GM18498 (cell line): ENCODE results near the gene HSD17B1.
"Not testable (repeated sequence)": the region's sequence is repeated elsewhere in the genome, so short reads cannot be mapped to it uniquely, and the experiment has no call there.

Experiments
- ATAC-seq: cut with Tn5 transposase; IDR thresholded peaks from one replicate; pipeline ENCODE4 v1.9.1; 2021; ENCODE audit warnings: mild to moderate bottlenecking, moderate library complexity; ENCODE audit not compliant: unreplicated experiment

The HSD17B1 gene

GRCh38 chr17:42522798-42523278, 29.9 kb upstream of the HSD17B1 start:
- no peak for ATAC-seq

DNA sequence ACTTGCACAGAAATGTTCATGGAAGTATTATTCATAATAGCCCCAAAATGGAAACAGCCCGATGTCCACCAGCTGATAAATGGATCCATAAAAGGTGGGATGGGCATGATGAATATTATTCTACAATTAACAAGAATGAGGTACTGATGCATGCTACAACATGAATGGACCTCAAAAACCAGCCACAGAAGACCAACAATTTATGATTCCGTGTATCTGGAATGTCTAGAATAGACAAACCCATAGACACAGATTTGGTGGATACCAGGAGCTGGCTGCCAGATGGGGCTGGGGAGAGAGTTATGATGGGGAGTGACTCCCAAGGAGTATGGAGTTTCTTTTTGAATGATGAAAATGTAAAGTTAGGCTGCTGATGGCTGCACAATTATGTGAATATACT, 27.5 kb upstream of the HSD17B1 start:
- ATAC-seq, result no peak

DNA sequence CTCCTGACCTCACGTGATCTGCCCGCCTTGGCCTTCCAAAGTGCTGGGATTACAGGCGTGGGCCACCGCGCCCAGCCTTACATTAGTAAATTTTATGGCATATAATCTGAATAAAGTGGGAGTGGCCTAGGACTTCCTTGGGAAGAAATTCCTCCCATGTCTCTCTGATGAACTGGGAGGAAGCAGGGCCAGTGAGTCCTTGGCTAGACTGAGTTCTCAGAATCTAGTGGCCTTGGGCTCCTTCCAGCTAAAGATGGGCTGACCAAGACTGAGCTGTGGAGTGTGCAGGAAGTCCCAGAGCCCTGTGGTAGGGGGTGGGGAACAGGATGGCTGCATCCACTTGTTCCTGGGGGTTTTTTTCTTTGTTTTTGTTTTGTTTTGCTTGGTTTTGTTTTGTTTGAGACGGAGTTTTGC, 26.7 kb upstream of the HSD17B1 start:
- ATAC-seq, result no peak

GRCh38 chr17:42527932-42528331, 24.8 kb upstream of the HSD17B1 start:
- no peak for ATAC-seq

- ATAC-seq, result no peak
Measured at GRCh38 chr17:42529061-42529460, 23.7 kb upstream of the HSD17B1 start.

DNA sequence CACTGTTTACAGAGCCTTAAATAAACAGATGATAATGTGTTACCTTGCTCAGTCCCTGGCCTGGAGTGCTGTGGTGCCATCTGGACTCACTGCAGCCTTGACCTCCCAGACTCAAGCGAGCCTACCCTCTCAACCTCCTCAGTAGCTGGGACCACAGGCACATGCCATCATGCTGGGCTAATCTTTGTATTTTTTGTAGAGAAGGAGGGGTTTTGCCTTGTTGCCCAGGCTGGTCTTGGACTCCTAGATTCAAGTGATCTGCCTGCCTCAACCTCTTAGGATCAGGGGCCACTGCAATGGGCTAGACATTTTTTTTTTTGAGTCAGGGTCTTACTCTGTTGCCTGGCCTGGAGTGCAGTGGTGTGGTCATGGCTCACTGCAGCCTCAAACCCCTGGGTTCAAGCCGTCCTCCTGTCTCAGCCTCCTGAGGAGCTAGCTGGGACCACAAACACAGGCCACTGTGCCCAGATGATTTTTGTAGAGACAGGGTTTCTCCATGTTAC, 21.7 kb upstream of the HSD17B1 start:
- ATAC-seq, result no peak

DNA sequence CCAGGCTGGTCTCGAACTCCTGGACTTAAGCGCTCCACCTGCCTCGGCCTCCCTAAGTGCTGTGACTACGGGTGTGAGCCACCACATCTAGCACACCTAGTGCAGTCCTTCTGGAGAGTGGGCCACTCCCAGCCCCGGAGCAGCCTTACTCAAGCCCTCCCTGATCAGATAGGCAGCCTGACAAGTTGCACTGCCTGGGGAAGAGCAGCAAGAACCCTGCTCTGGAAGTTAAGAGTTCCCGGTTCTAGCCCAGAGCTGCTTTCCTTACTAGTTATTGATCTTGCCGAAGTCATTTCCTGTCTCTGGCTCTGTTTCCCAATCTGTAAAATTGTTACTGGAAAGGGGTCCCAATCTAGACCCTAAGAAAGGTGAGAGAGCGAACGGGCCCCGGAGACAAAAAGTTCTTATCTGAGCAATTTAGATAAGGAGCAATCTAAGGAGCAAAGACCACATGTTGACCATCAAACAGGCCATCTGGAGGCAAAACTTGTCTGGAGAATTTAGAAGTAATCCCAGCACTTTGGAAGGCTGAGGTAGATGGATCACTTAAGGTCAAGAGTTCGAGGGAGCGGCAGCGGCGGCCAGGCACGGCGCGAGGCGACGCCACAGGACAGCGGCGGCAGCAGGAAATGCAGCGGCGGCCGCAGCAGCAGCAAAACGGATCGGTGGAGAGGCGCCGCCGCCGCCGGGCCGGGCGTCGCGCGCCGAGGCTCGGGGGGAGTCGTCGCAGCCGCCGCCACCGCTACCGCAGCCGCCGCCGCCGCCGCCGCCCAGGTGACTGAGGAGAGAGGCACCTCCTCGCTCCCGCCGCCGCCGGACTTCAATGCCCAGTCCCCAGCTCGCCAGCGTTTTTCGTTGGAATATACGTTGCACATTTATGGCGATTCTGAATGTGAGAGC, 21.0 kb upstream of the HSD17B1 start:
- ATAC-seq, result no peak

DNA sequence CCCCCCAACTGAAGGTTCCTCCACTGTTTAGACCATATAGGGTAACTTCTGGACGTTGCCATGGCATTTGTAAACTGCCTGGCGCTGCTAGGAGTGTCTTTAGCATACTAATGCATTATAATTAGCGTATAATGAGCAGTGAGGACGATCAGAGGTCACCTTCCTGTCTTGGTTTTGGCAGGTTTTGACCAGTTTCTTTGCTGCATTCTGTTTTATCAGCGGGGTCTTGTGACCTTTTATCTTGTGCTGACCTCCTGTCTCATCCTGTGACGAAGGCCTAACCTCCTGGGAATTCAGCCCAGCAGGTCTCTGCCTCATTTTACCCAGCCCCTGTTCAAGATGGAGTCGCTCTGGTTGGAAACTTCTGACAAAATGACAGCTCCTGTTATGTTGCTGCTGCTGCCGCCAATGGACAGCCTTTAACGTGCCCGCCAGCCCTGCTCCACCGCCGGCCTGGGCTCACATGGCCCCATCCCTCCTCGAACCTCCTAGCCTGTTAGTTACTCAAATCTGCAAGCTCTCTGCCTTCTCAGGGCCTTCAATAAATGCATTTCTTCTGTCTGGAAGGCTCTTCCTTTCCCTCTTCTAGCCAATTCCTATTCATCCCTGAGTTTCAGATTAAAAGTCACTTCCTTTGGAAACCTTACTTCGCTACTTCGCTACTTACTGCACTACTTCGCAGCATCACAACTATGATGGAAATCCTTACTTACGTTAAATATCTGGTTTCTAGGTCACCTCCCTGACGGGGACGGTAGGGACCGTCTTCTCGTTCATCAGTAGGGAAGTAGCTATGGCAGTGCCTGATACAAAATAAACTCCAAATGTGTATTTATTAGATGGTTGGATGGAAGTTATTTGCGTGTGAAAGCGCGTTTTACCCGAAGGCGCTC, 17.3 kb upstream of the HSD17B1 start:
- peak; percentile 14 for ATAC-seq

DNA sequence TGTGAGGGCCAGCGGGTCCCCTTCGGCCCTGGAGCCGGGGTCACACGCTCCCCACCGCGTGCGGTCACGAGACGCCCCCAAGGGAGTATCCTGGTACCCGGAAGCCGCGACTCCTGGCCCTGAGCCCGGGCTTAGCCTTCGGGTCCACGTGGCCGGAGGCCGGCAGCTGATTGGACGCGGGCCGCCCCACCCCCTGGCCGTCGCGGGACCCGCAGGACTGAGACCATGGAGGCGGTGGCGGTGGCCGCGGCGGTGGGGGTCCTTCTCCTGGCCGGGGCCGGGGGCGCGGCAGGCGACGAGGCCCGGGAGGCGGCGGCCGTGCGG, 16.7 kb upstream of the HSD17B1 start, which contains the start of gene NAGLU:
NAGLU (plus strand) TSS at position 194 of the 324 bp plus-strand sequence; CDS start at position 226, 32 bp downstream.
- ATAC-seq, result peak; percentile 90

DNA sequence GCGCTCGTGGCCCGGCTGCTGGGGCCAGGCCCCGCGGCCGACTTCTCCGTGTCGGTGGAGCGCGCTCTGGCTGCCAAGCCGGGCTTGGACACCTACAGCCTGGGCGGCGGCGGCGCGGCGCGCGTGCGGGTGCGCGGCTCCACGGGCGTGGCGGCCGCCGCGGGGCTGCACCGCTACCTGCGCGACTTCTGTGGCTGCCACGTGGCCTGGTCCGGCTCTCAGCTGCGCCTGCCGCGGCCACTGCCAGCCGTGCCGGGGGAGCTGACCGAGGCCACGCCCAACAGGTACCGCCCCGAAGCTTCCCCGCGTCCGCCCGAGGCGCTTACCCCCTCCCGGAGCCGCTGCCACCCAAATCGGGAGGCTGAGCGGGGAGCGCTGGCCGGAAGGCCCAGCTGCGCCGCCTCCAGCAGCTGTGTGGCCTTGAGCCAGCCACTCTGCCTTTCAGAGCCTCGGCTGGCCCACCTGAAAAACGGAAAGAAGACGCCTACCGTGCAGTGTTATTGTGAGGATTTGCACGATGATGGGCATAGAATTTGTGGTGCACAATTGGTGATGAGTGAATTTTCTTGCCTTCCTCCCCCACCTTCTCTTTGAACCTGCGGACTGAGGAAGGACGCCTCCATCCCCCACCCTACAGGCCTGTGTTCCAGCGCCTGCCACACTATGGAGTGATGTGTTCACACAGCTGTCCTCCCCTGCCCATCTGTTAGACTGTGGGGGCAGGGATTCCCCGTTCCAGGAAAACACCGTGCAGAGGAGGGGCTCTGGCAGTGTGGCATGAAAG, 16.2 kb upstream of the HSD17B1 start:
- peak; percentile 69 for ATAC-seq

DNA sequence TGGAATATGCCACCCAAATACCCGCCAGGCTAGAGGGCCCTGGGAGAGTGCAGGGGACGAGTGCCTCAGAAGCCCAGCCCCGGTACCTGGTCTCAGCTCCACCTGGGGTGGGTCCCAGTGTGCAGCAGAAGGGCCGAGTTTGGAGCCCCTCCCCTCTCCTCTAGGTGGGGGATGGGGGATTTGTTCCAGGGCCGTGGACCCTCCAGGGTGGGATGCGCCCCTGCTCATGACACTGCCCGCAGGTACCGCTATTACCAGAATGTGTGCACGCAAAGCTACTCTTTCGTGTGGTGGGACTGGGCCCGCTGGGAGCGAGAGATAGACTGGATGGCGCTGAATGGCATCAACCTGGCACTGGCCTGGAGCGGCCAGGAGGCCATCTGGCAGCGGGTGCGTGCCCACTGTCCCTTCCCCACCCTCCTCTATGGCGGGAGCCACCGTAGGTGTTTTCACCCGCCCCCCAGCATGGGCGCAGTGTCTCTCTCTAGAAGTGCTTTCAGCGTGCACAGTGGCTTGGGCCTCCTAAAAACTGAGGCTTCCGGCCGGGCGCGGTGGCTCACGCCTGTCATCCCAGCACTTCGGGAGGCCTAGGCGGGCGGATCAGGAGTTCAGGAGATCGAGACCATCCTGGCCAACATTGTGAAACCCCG, 15.4 kb upstream of the HSD17B1 start:
- ATAC-seq, result no peak

- ATAC-seq, result no peak
Measured at GRCh38 chr17:42537826-42538451, 14.8 kb upstream of the HSD17B1 start.

DNA sequence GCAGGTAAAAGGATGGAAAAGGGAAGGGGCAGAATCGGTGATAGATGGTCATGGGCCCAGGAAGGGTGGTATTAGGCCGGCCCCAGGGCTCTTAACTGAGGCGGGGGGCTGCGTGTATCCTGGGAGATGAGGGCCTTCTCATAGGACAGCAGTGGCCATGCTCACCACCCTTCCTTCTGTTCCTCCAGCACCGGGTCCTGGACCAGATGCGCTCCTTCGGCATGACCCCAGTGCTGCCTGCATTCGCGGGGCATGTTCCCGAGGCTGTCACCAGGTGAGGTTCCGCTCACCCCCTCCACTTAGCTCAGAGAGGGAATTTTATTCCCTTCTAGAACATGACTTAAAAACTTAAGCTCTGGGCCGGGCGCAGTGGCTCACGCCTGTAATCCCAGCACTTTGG, 14.2 kb upstream of the HSD17B1 start:
- no peak for ATAC-seq

- ATAC-seq, result not testable (repeated sequence)
Measured at GRCh38 chr17:42540558-42540957, 12.2 kb upstream of the HSD17B1 start.

- no peak for ATAC-seq
Measured at GRCh38 chr17:42541041-42541833, 11.5 kb upstream of the HSD17B1 start.

GRCh38 chr17:42543190-42544079, 9.3 kb upstream of the HSD17B1 start:
- no peak for ATAC-seq

- ATAC-seq, result no peak
Measured at GRCh38 chr17:42544874-42545283, 7.8 kb upstream of the HSD17B1 start.
